ENCODE measurements around the gene ZFP57.

- TF ChIP-seq CTCF (IDR thresholded peaks at IDR 0.05) (no peak), POLR2A (IDR thresholded peaks at IDR 0.05) (no peak)
These were observed 14.2 kb downstream of the ZFP57 start for GRCh38 chr6:29666826-29667130.
